ENCODE data around the gene MAEL.

MAEL gene

DNA sequence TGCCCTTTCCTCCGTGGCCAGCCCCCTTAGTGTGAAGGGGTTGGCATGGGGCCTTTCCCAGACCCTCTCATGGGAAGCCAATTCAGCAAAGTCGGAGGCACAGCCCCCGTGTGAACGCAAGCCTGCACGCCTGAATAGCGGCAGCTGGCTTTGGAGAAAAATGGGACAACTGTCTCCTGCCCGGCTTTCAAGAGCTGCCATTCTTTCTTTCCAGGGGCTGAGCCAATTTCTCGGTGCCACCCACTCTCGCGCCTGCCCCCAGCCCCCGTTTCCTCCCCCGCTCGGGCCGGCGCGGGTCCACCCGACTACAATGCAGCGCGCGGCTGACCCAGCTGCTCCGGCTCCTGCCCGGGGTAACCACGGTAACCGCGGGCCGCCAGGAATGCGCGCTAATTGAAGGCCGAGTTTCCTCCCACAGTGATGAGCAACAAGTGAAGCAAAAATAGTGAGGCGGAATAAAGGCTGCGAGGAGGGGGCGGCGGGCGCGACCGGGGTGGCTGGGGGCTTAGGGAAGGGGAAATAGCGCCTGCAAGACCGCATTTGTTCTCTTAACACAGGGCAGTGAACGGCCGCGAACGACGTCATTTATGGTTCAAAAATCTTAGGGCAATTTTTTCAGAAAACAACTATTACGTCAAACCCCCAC, 41.6 kb upstream of the MAEL start (continued):
- TF ChIP-seq, protein P1, sequence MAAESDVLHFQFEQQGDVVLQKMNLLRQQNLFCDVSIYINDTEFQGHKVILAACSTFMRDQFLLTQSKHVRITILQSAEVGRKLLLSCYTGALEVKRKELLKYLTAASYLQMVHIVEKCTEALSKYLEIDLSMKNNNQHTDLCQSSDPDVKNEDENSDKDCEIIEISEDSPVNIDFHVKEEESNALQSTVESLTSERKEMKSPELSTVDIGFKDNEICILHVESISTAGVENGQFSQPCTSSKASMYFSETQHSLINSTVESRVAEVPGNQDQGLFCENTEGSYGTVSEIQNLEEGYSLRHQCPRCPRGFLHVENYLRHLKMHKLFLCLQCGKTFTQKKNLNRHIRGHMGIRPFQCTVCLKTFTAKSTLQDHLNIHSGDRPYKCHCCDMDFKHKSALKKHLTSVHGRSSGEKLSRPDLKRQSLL (tag by site-specific recombination; IDR thresholded peaks at IDR 0.05), result no peak
- TF ChIP-seq GLIS2 (tag by site-specific recombination; IDR thresholded peaks at IDR 0.05), result no peak
- TF ChIP-seq, protein P2, sequence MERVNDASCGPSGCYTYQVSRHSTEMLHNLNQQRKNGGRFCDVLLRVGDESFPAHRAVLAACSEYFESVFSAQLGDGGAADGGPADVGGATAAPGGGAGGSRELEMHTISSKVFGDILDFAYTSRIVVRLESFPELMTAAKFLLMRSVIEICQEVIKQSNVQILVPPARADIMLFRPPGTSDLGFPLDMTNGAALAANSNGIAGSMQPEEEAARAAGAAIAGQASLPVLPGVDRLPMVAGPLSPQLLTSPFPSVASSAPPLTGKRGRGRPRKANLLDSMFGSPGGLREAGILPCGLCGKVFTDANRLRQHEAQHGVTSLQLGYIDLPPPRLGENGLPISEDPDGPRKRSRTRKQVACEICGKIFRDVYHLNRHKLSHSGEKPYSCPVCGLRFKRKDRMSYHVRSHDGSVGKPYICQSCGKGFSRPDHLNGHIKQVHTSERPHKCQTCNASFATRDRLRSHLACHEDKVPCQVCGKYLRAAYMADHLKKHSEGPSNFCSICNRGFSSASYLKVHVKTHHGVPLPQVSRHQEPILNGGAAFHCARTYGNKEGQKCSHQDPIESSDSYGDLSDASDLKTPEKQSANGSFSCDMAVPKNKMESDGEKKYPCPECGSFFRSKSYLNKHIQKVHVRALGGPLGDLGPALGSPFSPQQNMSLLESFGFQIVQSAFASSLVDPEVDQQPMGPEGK (tag by site-specific recombination; IDR thresholded peaks at IDR 0.05), result peak; percentile 43; the same call in 1 of the 2 replicates
- TF ChIP-seq, protein P3, sequence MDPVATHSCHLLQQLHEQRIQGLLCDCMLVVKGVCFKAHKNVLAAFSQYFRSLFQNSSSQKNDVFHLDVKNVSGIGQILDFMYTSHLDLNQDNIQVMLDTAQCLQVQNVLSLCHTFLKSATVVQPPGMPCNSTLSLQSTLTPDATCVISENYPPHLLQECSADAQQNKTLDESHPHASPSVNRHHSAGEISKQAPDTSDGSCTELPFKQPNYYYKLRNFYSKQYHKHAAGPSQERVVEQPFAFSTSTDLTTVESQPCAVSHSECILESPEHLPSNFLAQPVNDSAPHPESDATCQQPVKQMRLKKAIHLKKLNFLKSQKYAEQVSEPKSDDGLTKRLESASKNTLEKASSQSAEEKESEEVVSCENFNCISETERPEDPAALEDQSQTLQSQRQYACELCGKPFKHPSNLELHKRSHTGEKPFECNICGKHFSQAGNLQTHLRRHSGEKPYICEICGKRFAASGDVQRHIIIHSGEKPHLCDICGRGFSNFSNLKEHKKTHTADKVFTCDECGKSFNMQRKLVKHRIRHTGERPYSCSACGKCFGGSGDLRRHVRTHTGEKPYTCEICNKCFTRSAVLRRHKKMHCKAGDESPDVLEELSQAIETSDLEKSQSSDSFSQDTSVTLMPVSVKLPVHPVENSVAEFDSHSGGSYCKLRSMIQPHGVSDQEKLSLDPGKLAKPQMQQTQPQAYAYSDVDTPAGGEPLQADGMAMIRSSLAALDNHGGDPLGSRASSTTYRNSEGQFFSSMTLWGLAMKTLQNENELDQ (tag by site-specific recombination; IDR thresholded peaks at IDR 0.05; ENCODE audit: low read depth), result no peak
- 0 out of 2 replicates have a peak, but pooled peaks have one; percentile 17 for TF ChIP-seq ZBTB17 (tag by site-specific recombination; IDR thresholded peaks at IDR 0.05)
- TF ChIP-seq ZNF341 (tag by site-specific recombination; IDR thresholded peaks at IDR 0.05; ENCODE audit: low read depth), result no peak
- TF ChIP-seq ZNF266 (tag by site-specific recombination; IDR thresholded peaks at IDR 0.05; ENCODE audit: low read depth), result no peak
- TF ChIP-seq, protein P4, sequence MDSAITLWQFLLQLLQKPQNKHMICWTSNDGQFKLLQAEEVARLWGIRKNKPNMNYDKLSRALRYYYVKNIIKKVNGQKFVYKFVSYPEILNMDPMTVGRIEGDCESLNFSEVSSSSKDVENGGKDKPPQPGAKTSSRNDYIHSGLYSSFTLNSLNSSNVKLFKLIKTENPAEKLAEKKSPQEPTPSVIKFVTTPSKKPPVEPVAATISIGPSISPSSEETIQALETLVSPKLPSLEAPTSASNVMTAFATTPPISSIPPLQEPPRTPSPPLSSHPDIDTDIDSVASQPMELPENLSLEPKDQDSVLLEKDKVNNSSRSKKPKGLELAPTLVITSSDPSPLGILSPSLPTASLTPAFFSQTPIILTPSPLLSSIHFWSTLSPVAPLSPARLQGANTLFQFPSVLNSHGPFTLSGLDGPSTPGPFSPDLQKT (IDR thresholded peaks at IDR 0.05; ENCODE audit: borderline replicate concordance, low read depth, low read length), result no peak

DNA sequence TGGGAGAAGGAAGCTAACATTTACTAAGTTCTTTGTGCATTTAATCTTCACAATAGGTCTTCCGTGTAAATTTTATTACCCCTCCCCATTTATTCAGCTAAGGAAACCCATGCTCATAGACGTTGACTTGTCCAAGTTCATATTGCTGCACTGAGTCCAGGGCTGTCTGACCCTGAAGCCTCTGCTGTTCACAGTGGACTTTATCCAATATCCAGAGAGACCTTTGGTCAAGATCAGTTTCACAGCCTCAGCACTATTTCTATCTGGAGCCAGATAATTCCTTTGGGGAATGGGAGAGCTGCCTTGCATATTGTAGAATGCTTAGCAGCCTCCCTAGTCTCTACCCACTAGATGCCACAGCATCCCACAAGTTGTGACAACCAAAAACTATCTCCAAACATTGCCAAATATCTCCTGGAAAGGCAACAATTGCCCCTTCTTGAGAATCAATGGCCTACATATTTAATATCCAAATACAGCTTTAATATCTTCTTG, 40.2 kb upstream of the MAEL start:
- H3K9me3 ChIP-seq (ENCODE audit: control insufficient read depth, insufficient read depth, low read depth, low read length), result no peaks in the 10 kb centered on the region
- H3K4me3 ChIP-seq (ENCODE audit: low read depth, low read length), result no peak overlapping the region
- ChIA-PET CTCF (interaction anchor here (0.6 to 2.5 kb wide), 4 partner anchors 38 to 110 kb away, joined by 3 to 12 read pairs (median 4); no protein-coding TSS in a partner anchor), POLR2A (no interaction called here)
- TF ChIP-seq ZNF664 (tag by site-specific recombination; IDR thresholded peaks at IDR 0.05), result no peak
- TF ChIP-seq, protein P5, sequence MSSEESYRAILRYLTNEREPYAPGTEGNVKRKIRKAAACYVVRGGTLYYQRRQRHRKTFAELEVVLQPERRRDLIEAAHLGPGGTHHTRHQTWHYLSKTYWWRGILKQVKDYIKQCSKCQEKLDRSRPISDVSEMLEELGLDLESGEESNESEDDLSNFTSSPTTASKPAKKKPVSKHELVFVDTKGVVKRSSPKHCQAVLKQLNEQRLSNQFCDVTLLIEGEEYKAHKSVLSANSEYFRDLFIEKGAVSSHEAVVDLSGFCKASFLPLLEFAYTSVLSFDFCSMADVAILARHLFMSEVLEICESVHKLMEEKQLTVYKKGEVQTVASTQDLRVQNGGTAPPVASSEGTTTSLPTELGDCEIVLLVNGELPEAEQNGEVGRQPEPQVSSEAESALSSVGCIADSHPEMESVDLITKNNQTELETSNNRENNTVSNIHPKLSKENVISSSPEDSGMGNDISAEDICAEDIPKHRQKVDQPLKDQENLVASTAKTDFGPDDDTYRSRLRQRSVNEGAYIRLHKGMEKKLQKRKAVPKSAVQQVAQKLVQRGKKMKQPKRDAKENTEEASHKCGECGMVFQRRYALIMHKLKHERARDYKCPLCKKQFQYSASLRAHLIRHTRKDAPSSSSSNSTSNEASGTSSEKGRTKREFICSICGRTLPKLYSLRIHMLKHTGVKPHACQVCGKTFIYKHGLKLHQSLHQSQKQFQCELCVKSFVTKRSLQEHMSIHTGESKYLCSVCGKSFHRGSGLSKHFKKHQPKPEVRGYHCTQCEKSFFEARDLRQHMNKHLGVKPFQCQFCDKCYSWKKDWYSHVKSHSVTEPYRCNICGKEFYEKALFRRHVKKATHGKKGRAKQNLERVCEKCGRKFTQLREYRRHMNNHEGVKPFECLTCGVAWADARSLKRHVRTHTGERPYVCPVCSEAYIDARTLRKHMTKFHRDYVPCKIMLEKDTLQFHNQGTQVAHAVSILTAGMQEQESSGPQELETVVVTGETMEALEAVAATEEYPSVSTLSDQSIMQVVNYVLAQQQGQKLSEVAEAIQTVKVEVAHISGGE (tag by site-specific recombination; conservative IDR thresholded peaks at IDR 0.05; ENCODE audit: low read depth), result no peak
- H3K27ac ChIP-seq (ENCODE audit: extremely low read depth, low read depth, low read length), result no peak overlapping the region
- no peaks in the 10 kb centered on the region for H3K36me3 ChIP-seq (ENCODE audit: control insufficient read depth in 2 of 2, insufficient read depth in 1 of 2, low read length in 2 of 2)
- H3K4me1 ChIP-seq (ENCODE audit: control insufficient read depth, insufficient read depth, low read length), result 0 out of 2 replicates have a peak, but pooled peaks cover 6% of the 10 kb centered on the region

DNA sequence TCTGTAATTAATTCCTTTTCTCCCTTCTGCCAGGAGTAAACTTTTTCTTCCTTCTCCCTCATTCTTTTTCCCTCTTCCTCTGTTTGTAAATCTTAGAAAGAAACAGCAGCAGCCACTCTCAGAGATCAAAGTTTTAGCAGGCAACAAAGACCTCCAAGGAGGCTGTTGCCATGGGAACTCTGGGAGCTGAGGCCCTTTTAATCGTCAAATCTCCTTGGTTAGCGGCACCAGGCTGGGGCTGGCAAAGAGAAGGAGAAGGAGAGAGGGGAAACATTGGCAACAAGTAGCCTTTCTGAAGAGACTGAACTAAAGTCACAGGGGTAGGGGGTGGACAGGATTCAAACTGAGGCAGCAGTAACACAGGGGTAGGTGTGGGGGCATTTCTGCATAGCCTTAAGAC, 38.9 kb upstream of the MAEL start:
- ChIA-PET CTCF (interaction anchor here (1.0 to 1.4 kb wide), 2 partner anchors 30 to 41 kb away, joined by 4 read pairs; no protein-coding TSS in a partner anchor), POLR2A (no interaction called here)
- no peaks in the 10 kb centered on the region for H3K9me3 ChIP-seq (ENCODE audit: control insufficient read depth, insufficient read depth, low read depth, low read length)
- H3K4me1 ChIP-seq (ENCODE audit: control insufficient read depth, insufficient read depth, low read length), result 0 out of 2 replicates have a peak, but pooled peaks cover 6% of the 10 kb centered on the region
- H3K27ac ChIP-seq (ENCODE audit: extremely low read depth, low read depth, low read length), result no peak overlapping the region
- TF ChIP-seq ZNF664 (tag by site-specific recombination; IDR thresholded peaks at IDR 0.05), result no peak
- TF ChIP-seq, protein P6, sequence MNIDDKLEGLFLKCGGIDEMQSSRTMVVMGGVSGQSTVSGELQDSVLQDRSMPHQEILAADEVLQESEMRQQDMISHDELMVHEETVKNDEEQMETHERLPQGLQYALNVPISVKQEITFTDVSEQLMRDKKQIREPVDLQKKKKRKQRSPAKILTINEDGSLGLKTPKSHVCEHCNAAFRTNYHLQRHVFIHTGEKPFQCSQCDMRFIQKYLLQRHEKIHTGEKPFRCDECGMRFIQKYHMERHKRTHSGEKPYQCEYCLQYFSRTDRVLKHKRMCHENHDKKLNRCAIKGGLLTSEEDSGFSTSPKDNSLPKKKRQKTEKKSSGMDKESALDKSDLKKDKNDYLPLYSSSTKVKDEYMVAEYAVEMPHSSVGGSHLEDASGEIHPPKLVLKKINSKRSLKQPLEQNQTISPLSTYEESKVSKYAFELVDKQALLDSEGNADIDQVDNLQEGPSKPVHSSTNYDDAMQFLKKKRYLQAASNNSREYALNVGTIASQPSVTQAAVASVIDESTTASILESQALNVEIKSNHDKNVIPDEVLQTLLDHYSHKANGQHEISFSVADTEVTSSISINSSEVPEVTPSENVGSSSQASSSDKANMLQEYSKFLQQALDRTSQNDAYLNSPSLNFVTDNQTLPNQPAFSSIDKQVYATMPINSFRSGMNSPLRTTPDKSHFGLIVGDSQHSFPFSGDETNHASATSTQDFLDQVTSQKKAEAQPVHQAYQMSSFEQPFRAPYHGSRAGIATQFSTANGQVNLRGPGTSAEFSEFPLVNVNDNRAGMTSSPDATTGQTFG (tag by site-specific recombination; IDR thresholded peaks at IDR 0.05; ENCODE audit: borderline replicate concordance), result no peak
- H3K36me3 ChIP-seq (ENCODE audit: control insufficient read depth in 2 of 2, insufficient read depth in 1 of 2, low read length in 2 of 2), result no peaks in the 10 kb centered on the region
- no peak overlapping the region for H3K4me3 ChIP-seq (ENCODE audit: low read depth, low read length)

Data from HEK293 (cell line).